Tibial nerve (tissue), 4 donors: ENCODE results near the gene ATAD1. TPM values are rescaled to one million over a fixed set of nuclear protein-coding genes. Genes with fewer than 3 reads are reported as not detected.
"Not testable (repeated sequence)": the region's sequence is repeated elsewhere in the genome, so short reads cannot be mapped to it uniquely, and the experiment has no call there.

Experiments used
- DNase-seq, 2 donors: peaks; one replicate each; pipeline ENCODE4 v3.0.0-alpha.2; 2019; ENCODE audit warnings: low spot score in 2 of 2
- H3K27ac ChIP-seq, 4 donors: fragments of 200-600 bp; sonication (generic) in 3 of 4; one replicate each; pipeline ENCODE4 v1.5.1; 2017 to 2019; ENCODE audit warnings: mild to moderate bottlenecking in 1 of 4
- H3K27me3 ChIP-seq, 2 donors: fragments of 200-600 bp; sonication (generic) in 1 of 2; one replicate each; pipeline versions ENCODE4 v1.5.1 to v1.6.0; 2017 to 2019
- H3K36me3 ChIP-seq, 3 donors: fragments of 200-600 bp; sonication (generic); one replicate each; pipeline ENCODE4 v1.5.1; 2018 to 2019
- H3K4me1 ChIP-seq, 4 donors: fragments of 200-600 bp; sonication (generic) in 3 of 4; one replicate each; pipeline ENCODE4 v1.5.1; 2017 to 2019
- H3K4me3 ChIP-seq, 4 donors: fragments of 200-600 bp; sonication (generic) in 3 of 4; one replicate each; pipeline ENCODE4 v1.5.1; 2017 to 2019; ENCODE audit warnings: mild to moderate bottlenecking in 1 of 4, moderate library complexity in 1 of 4
- H3K9me3 ChIP-seq, 4 donors: fragments of 200-600 bp; sonication (generic) in 3 of 4; one replicate each; pipeline ENCODE4 v1.5.1; 2017 to 2019
- CTCF ChIP-seq, 5 experiments: fragments of 200-600 bp in 3 of 5; fragments of 450-650 bp in 2 of 5; sonication (generic) in 3 of 5; IDR thresholded peaks; one replicate each; pipeline ENCODE4 v1.5.1; 2016 to 2019; ENCODE audit warnings: antibody characterized with exemption in 5 of 5, mild to moderate bottlenecking in 3 of 5, moderate library complexity in 2 of 5
- EP300 ChIP-seq, 2 donors: sonication (generic); formaldehyde crosslinking; IDR thresholded peaks; one replicate each; pipeline ENCODE4 v1.6.1; 2017; ENCODE audit warnings: antibody characterized with exemption in 2 of 2, mild to moderate bottlenecking in 1 of 2
- POLR2A ChIP-seq, 2 donors: fragments of 450-650 bp; IDR thresholded peaks; one replicate each; pipeline ENCODE4 v1.6.1; 2017; ENCODE audit warnings: antibody characterized with exemption in 2 of 2, mild to moderate bottlenecking in 2 of 2, moderate library complexity in 2 of 2
- WGBS, 2 donors: methylation state at CpG; one replicate each; pipeline ENCODE4 v1.1.5; 2018; 5-methylcytosine and 5-hydroxymethylcytosine counted together
- total RNA-seq, 4 donors: library from RNA; depleted of rRNA; stranded (reverse); fragments of >200 nt; gene quantifications; one replicate each; pipeline ENCODE4 v1.1.0, GENCODE V29; 2016

ATAD1 gene
- total RNA-seq, 4 donors from 2014 or later: 21.8 to 45.9 (median 26.9) TPM

DNA sequence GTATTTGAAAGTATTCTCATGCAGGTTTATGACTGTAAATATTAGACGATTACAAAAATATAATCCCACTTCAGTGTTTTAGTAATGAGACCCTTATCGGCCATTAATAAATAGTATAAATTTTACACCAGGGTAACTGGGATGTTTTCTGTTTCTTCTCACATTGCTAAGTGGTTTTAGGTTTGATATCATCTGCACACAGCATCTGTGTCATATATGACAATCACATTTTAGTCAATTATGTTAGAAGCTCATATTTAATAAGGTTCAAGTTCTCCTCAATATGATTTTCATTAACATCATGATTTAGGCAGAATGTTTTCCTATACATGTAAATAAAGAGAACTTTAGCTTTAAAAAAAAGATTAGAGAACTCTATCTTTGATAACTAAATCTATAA lies 66.8 kb downstream of the ATAD1 start:
- Histone ChIP-seq H3K27ac (no peak overlapping the region), H3K36me3 (peaks cover 0 to 22% (median 0%) of the 10 kb centered on the region in 3 donors), H3K4me3 (no peak overlapping the region), H3K27me3 (no peaks in the 10 kb centered on the region), H3K4me1 (peaks cover 0 to 3% (median 0%) of the 10 kb centered on the region in 4 donors), H3K9me3 (no peaks in the 10 kb centered on the region)
- 93 to 98% methylated on average over 2 of the region's 2 CpGs for WGBS, 2 donors
- TF ChIP-seq EP300 (IDR thresholded peaks at IDR 0.05) (no peak), POLR2A (IDR thresholded peaks at IDR 0.05) (no peak), CTCF (IDR thresholded peaks at IDR 0.05) (no peak)
- DNase-seq: no peak

GRCh38 chr10:87750817-87751216 lies 67.2 kb downstream of the ATAD1 start:
- H3K36me3 ChIP-seq: peaks cover 0 to 18% (median 0%) of the 10 kb centered on the region in 3 donors
- no peak overlapping the region for H3K27ac ChIP-seq
- DNase-seq: no peak
- no peaks in the 10 kb centered on the region for H3K9me3 ChIP-seq
- no peak overlapping the region for H3K4me3 ChIP-seq
- no peaks in the 10 kb centered on the region for H3K27me3 ChIP-seq
- no peak for TF ChIP-seq POLR2A (IDR thresholded peaks at IDR 0.05)
- TF ChIP-seq EP300 (IDR thresholded peaks at IDR 0.05): no peak
- TF ChIP-seq CTCF (IDR thresholded peaks at IDR 0.05): no peak
- H3K4me1 ChIP-seq: peaks cover 0 to 3% (median 0%) of the 10 kb centered on the region in 4 donors

- Histone ChIP-seq H3K27ac (no peak overlapping the region), H3K4me3 (no peak overlapping the region), H3K9me3 (no peaks in the 10 kb centered on the region), H3K27me3 (no peaks in the 10 kb centered on the region), H3K4me1 (peaks cover 0 to 3% (median 0%) of the 10 kb centered on the region in 4 donors), H3K36me3 (peaks cover 0 to 17% (median 0%) of the 10 kb centered on the region in 3 donors)
- TF ChIP-seq POLR2A (IDR thresholded peaks at IDR 0.05) (no peak), CTCF (IDR thresholded peaks at IDR 0.05) (no peak), EP300 (IDR thresholded peaks at IDR 0.05) (no peak)
- DNase-seq: no peak
- 65 to 69% methylated on average over 5 of the region's 5 CpGs for WGBS, 2 donors
Measured at GRCh38 chr10:87750001-87750671, 67.9 kb downstream of the ATAD1 start.

GRCh38 chr10:87748244-87748643 lies 69.8 kb downstream of the ATAD1 start:
- H3K4me1 ChIP-seq, H3K4me3 ChIP-seq, H3K9me3 ChIP-seq, H3K27ac ChIP-seq, H3K27me3 ChIP-seq, DNase-seq: not testable (repeated sequence)
- peaks cover 0 to 16% (median 0%) of the 10 kb centered on the region in 3 donors for H3K36me3 ChIP-seq
- whole genome bisulfite sequencing, 2 donors: 87 to 89% methylated on average over 4 of the region's 4 CpGs

DNA sequence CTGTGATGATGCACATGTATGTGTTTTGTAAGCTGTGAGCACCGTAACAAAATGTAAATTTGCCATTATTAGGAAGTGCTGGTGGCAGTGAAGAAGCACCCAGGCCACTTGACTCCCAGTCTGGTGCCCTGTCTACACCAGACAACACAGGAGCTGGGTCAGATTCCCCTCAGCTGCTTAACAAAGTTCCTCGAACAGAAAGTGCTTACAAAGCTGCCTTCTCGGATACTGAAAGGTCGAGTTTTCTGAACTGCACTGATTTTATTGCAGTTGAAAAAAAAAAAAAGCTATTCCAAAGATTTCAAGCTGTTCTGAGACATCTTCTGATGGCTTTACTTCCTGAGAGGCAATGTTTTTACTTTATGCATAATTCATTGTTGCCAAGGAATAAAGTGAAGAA lies 71.1 kb downstream of the ATAD1 start:
- no peak overlapping the region for H3K4me3 ChIP-seq
- no peak for DNase-seq
- no peaks in the 10 kb centered on the region for H3K9me3 ChIP-seq
- 27 to 40% methylated on average over 4 of the region's 4 CpGs for WGBS, 2 donors
- H3K27ac ChIP-seq: no peak overlapping the region
- TF ChIP-seq POLR2A (IDR thresholded peaks at IDR 0.05) (no peak), CTCF (IDR thresholded peaks at IDR 0.05) (no peak), EP300 (IDR thresholded peaks at IDR 0.05) (no peak)
- peaks cover 0 to 23% (median 0%) of the 10 kb centered on the region in 3 donors for H3K36me3 ChIP-seq
- H3K27me3 ChIP-seq: no peaks in the 10 kb centered on the region
- H3K4me1 ChIP-seq: peaks cover 0 to 3% (median 0%) of the 10 kb centered on the region in 4 donors
